HG03342 (cell line): ENCODE results near the gene AHNAK.
"Not testable (repeated sequence)": the region's sequence is repeated elsewhere in the genome, so short reads cannot be mapped to it uniquely, and the experiment has no call there.

ENCODE experiments used
- ATAC-seq: cut with Tn5 transposase; IDR thresholded peaks from one replicate; pipeline ENCODE4 v1.9.1; 2021; ENCODE audit warnings: mild to moderate bottlenecking, moderate library complexity; ENCODE audit not compliant: unreplicated experiment

Gene AHNAK

DNA sequence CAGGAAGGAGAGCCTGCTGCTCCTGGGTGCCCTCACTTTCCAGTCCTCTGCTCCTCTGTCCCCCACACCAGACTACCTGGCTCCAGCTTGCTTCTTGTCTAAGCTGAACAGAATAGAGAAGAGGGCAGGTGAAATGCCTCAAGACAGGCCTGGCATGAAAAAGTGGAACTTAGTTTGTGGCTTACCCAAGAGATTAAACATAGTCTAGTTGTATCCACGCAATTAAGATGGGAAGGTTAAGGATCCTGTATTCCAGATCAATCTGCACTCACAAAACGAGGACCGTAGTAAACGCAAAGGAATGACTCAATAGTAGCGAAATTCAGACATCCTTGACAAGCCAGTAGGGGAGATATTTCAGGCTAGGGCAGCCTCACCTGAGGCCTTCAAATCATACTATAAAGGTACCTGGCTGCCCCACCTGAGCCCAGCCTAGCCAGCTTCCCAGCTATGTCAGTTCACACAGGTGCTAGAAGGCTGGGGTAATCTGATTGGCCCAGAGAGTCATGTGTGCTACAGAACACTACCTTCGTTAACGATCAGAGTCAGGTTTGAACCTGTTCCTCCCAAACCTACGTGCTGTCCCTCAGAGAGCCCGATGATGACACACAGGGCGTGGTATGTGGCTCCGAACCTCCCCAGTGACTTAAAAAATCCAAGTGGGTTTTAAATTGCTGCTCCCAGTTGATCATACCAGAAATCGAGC, 46.5 kb downstream of the AHNAK start:
- ATAC-seq: no peak

DNA sequence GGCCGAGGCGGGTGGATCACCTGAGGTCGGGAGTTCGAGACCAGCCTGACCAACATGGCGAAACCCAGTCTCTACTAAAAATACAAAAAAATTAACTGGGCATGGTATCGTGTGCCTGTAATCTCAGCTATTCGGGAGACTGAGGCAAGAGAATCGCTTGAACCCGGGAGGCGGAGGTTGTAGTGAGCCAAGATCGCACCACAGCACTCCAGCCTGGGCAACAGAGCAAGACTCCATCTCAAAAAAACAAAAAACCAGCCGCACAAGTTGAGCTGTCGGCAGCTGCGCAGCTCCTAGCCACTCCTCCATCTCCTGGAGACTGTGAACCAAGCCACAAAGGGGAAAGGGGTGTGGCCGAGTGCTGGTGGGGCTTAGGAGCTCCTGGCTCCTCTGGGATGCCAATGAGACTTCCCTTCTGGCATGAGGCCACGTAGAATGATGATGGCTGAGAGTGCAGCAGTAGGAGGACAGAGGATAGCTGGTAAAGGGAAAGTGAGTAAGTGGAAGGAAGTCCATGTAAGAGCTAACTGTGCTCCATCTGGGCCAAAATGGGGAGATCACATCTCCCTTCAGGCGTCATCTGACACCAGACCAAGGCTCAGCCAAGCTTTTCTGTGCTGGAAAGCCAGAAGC, 47.2 kb downstream of the AHNAK start:
- ATAC-seq: not testable (repeated sequence)

DNA sequence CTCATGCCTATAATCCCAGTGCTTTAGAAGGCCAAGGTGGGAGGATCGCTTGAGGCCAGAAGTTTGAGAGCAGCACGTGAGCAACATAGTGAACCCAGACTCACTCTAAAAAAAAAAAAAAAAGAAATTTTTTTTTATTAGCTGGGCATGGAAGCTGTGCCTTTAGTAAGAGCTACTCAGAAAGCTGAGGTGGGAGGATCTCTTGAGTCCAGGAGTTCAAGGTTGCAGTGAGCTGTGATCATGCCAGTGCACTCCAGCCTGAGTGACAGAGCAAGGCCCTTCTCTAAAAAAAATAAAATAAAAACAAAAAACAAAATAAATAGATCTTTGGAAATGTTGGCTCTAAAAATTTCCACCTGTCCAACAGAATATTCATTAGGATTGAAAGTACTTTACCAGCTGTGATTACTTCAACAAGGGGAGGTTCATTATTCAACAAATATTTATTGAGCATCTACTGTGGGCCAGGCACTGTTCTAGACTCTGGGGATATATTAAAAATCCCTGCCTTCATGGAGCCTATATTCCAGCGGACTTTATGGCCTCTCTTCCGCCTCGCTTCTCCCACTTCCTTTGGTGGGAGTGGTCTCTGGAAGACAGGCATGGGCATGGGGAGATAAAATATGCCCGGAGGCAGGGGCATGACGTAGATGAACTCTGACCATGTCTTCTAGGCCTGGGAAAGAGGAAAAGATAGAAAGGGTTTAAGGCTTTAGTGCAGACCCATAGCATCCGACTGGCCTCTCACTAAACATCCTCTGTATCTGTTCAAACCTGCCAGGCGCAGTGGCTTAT, 47.9 kb downstream of the AHNAK start:
- no peak for ATAC-seq

DNA sequence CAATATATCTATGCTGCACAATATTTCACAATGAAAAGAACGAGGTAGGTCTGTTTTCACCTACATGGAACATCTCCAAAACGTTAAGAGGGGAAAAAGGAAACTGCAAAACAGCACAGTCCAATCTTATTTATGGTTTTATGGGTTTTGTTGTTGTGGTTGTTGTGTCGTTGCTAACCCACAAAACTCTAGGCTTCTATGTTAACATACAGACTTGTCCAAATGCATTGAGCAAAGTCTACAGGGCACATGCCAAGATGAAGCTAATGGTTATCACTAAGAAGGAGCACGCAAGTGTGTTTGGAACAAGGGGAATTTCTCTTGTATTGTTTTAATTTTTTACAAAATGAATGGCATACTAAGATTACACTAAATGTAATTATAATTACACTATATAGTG, 48.6 kb downstream of the AHNAK start:
- no peak for ATAC-seq

DNA sequence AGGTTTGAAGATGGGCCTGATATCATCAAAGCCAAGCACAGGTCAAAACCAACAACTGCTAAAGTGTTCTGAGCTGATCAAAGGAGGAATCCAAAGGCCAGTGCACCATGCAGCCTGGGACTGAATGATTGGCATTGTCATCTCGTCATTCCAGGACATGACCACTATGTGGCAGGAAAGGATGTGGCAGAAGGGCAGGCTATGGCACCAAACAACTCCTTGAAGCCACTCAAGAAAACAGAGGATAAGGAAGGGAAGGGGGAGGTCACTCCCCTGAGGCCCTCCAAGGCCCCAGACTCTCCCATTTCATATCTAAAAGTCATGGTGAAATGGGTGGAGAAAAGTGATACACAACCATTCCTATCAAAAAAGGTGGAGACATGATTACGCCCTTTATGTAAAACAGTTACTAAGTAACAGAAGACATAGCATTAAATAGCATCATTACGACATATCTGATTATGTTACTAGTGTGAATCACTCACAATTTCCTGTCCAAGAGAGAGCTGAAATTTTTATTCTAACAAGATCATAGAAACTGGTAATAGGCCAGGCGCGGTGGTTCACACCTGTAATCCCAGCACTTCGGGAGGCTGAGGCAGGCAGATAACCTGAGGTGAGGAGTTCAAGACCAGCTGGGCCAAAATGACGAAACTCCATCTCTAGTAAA, 49.3 kb downstream of the AHNAK start:
- no peak for ATAC-seq

DNA sequence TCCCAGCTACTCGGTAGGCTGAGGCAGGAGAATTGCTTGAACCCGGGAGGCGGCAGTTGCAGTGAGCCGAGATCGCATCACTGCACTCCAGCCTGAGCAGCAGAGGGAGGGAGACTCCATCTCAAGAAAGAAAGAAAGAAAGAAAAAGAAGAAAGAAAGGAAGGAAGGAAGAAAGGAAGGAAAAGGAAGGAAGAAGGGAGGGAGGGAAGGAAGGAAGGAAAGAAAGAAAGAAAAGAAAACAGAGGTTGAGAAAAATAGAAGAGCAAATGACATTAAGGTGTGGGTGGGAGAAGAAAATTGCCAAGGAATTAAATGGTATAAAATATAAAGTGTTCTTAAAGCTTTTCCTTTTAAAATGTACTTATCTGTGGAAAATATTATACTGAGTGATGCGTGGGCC, 49.9 kb downstream of the AHNAK start:
- no peak for ATAC-seq

DNA sequence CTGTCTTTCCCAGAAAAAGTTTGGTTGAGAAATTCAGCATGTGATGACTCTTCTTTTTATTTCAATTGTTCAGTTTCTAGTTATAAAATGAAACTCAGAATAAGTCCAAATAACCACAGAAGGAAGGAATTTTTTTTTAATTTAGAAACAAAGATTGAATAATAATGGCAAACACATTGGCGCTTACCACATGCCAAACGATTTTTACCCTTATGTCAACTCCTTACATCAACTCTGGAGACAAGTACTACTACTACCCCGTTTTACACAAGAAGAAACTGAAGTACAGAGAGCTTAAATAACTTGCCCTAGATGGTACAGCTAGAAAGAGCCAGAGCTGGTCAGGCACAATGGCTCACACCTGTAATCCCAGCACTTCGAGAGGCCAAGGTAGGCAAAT, 52.4 kb downstream of the AHNAK start:
- no peak for ATAC-seq

DNA sequence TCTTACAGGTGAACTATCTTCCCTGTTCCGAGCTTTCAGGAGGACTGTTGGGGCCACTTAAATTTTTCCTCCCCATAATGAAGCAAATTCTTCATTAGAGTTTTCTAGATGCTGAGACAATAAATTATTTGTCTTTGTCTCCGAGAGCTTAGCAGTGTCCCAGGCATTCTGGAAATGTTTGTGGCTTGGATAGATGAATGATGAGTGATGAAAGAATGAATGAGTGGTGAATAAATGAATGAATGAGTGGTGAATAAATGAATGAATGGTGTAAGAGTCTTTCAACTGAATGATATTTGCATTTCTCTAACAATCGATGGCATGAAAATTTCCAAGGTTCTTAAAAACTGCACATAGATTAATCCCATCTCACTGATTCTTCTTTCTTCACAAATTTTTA, 52.8 kb downstream of the AHNAK start:
- no peak for ATAC-seq

DNA sequence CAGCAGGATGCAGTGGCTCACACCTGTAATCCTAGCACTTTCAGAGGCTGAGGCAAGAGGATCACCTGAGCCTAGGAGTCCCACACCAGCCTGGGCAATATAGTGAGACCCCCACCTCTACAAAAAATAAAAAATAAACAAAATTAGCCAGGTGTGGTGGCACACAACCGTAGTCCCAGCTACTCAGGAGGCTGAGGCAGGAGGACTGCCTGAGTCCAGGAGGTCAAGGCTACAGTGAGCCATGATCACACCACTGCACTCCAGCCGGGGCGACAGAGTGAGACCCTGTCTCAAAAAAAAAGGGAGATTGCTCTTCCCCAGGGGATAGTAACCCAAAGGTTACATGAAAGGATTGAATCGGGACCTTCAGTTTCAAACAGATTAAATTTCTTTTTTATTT, 54.0 kb downstream of the AHNAK start:
- ATAC-seq: no peak

DNA sequence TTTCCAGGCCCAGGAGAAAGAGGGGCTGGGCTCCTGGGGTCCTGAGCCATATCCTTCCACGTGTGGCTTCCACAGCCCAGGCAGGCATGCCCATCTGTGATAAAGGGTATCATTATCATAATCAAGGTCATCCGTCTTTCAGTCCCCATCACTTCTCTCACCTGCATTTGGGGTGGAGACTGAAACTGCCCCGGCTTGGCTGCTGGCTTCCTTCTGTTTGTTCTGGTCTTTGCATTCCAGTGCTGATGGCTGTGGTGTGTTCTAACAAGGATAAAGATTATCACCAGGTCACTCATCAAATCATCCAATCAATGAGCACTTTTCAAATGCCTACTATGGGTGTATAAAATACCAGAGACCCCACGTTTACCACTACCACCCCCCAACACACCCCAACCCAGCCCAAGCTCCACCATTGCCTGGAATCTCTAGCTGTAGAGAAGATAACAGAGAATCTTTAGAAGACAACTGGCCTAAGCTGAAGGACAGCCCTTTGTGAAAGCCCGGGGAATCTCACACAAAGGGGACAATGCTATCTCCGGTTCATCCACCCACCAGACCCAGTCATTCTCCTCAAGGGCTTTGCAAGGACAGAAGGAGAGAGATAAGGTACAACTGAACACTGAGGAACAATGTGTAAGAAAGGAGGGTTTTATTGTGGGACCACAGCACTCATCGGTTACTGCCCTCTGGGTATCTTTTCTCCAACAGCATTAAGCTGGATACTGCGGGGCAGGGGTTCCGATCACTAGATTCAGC, 54.9 kb downstream of the AHNAK start:
- ATAC-seq: no peak

DNA sequence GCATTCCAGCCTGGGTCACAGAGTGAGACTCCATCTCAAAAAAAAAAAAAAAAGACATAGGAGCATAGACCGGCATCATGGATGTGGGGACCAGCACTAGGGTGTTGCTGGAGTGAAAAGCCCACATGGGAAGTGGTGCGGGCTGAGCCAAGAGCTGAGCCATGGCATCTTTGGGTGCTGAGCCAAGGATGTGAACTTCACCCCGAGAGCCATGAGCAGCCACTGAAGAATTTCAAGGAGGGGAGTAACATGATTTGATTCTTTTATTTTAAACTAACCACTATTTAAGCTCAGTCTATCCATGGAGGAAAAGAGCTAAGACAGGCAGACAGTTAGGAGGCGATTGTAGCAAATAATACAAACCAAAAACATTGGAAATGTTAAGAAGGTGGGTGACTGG, 57.4 kb downstream of the AHNAK start:
- no peak for ATAC-seq

DNA sequence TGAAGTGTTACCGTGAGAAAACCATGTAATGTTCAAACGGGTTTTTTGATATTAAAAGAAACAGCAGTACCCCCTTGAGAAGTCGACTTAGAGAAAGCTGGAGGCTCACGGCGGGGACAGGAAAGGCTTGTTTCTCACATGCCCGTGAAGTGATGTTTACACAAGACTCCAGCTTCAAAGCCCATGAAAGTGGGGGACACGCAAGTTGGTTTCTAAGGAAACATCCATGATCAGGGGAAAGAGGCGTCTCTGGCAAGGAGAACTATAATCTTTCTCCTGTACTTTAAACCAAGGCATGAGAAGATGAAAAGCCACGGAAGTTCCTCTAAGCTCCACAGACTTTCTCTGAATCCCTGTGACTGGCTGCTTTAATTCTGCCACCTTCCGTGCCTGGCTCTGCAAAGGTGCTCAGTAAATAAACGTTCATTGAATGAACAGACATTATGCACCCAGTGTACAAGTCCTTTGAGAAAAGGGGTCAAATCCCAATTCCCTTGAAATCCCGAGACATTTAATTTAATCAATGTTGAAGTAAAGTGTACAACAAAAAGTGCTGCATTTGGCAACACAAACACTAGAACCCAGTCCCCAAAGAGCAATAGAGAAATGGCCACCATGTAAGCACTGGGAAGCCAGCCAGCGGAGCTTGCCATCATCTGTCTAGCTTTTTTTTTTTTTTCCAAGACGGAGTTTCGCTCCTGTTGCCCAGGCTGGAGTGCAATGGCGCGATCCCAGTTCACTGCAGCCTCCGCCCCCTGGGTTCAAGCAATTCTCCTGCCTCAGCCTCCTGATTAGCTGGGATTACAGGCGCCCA, 58.7 kb downstream of the AHNAK start:
- ATAC-seq: no peak

DNA sequence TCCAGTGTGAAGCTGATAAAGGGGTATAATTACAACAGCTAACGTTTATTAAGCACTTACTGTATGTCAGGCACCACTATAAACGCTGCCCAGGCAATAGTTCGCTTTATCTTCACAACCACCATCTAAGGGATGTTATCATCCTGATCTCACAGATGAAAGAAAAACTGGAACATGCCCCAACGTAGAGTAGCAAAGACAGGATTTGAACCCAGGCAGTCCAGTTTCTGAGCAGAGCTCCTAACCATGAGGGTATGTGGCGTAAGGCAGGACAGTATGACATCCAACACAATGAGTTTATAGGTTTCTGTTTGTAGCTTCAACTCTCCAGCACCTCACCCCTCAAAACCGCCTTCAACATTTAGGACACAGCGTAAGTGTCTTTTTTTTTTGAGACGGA, 59.5 kb downstream of the AHNAK start:
- ATAC-seq: no peak

DNA sequence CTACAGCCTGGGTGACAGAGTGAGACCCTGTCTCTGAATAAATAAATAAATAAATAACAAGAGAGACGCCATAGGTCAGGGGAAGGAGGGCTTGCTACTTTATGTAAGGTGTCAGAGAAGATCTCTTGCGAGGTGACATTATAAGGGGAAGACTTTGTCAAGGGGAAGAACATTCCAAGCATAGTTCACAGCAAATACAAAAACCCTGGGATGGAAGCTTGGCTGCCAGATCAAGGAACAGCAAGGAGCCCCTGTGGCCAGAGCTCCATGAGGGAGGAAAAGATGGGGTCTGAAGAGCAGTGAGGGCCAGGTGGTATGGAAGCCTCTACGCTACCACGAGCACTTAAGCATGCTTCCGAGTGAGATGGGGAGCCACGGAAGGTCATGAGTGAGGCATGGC, 62.3 kb downstream of the AHNAK start:
- ATAC-seq: no peak

DNA sequence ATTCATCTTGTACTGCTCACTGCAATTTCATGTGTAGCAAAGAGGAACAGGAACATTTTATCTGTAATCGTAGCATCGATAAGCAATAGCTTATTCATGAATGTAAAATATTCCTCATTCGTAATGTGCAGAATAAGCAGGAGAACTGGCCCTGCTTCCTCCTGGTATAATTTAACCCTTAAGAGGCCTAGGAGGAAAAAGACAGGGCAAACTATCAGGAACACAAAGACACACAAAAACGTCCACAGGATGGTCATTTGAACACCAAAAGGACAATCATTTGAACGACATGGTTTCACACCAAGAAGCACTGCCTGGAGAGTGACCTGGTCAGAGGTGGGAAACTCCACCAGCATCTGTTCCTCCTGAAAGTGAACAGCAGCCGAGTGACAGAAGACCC, 63.9 kb downstream of the AHNAK start:
- no peak for ATAC-seq

DNA sequence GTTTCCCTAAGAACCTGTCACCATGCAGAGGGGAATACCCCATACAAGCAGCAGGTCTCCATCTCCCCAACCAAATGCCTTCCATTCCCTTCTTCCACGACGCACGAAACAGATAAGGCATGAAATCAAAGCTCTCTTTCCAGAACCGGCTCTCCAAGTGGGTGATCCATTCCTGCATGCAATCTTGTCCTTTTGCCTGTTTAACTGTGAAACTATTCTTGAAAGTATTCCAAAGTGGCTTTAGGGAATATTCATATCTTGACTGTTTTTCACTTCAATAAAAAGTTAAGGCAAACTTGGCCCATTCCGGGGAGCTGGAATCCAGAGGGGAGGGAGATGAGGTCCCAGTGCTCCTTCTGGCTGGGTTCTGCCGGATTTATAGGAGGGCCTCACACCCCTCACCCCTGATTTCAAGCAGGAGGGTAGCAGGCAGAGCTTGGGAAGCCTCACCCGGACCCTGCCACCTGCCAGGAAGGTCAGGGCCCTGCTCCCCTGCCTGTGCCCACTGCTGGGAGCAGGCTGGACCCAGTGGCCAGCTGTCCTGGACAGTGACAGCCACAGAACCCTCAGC, 66.9 kb downstream of the AHNAK start:
- ATAC-seq: no peak

DNA sequence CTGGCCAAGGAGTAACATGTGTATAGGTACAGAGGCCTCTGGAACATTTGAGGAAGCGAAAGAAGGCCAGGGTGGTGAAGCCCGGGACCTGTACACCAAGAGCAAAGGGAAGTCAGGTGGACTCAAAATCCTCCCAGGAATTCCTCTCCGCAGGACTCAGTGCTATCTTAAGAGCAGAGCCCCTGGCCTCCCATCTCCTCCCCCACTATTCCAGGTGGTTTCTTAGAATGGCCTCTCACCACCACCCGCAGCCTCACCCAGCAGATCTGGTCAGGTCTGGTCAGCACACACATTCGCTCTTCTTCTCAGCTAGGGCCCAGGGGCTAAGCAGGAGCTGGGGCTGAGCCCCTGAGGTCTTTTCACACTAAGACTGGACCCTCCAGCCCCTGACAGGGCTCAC, 68.7 kb downstream of the AHNAK start:
- no peak for ATAC-seq

DNA sequence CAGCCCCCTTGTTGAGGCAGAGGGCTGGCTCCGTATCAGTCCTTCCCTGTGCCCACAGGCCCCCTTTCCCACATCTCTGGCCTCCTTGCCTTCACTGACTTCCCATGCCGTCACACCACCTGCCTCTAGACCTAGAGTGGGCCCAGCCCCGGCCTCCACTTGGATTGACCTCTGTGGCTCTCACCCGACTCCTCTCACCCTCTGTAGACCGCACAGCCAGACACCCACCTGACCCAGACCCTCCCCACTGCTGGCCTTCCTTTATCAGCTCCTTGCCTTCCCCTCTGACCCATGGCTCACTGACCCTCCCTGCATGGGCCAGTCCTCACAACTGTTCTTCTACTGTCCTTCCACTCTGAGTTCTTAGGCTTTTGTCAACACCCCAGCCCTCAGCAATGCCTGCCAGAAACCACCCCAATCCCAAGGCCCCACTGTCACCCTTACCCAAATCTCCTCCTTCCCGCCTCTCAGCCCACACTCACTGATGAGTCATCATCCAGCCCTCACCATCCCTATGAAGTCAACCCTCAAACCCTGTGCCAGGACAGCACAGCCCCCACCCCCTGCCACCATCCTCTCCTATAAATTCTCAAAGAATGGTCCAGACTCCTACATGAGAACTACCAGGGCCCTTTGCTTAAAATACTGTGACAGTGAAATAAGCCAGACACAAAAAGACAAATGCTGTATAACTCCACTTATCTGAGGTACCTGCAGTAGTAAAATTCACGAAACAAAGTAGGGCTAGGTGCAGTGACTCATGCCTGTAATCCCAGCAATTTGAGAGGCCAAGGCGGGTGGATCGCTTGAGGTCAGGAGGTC, 74.3 kb downstream of the AHNAK start:
- ATAC-seq: no peak

DNA sequence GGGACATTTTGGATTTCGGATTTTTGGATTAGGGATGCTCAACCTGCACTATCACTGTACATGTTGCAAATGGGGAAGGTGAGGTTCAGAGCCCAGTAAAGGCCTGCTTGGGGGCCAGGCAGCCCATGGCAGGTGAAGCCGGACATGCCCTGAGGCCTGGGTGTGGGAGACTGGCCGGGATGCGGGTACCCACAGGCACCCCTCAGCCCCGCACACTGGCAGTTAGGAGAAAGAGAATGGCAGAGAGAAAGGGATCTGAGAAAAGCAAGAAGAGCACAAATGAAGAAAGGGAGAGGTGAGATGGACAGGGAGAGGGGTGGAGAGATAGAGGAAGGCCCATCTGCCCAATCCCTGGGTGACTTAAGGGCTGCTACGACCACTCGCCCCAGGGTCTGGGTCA, 75.0 kb downstream of the AHNAK start:
- no peak for ATAC-seq
